HG03196 (cell line): ENCODE measurements around the gene LNX2.
A peak's percentile ranks its signal among the peaks of the same experiment; 100 is the strongest.

Experiments
- ATAC-seq: cut with Tn5 transposase; IDR thresholded peaks from one replicate; pipeline ENCODE4 v1.9.1; 2021; ENCODE audit not compliant: unreplicated experiment

LNX2 gene

DNA sequence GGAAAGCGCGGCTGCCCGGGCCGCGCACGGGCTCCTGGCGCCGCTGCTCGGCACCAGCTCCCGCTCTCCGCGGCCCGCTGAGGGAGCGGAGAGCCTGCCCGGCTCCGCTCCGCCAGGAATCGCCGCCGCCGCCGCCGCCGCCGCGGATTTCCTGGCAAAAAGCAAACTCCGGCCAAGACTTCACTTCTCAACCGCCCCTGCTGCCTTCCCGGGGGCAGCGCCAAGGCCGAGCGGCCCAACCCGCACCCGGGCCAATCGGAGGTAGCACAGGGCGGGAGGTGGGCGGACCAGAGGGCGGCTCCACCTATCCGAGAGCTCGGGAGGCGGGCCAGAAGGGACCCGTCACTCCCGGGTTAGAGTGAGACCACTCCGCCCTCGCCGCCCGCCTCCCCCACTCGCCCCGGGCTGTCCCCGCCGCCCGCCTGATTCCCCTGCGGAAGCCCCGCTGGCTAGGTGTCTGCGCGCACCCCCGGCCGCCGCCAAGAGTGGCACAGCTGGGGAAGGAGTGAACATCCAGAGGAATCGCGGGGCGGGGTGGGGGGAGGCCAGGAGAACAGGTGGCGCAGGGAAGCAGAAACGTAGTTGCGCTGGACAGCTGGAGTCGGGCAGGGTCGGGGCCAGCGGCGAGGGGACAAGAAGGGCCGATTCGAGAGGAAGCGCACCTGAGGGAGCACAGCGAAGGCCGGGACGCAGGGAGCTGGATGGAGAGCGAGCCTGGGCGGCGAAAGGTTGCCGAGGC lies at the start of gene LNX2:
Gene LNX2 (minus strand): TSS at position 153 of the 739 bp plus-strand sequence. CDS start 38,826 bp downstream, outside the sequence.
- peak; percentile 90 for ATAC-seq

GRCh38 chr13:27667946-27668345 lies 47.6 kb upstream of the LNX2 start:
- ATAC-seq: no peak

- ATAC-seq: no peak
Observed at GRCh38 chr13:27666951-27667350, 46.6 kb upstream of the LNX2 start.

DNA sequence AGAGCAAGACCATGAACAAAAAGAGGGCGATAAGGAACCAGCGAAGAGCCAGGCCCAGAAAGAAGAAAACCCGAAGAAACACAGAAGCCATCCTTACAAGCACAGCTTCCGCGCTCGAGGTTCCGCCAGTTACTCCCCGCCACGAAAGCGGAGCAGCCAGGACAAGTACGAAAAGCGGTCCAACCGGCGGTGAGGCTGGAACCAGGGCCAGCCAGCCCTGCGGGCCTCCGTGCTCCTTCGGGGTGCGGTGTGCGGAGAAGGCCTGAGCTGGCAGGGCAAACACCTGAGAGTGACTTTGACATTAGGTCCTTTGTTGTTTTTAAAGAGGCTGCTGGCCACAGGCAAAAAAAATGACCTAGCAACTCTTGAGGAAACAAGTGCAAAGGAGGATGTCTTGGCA lies 45.4 kb upstream of the LNX2 start:
- ATAC-seq: no peak

DNA sequence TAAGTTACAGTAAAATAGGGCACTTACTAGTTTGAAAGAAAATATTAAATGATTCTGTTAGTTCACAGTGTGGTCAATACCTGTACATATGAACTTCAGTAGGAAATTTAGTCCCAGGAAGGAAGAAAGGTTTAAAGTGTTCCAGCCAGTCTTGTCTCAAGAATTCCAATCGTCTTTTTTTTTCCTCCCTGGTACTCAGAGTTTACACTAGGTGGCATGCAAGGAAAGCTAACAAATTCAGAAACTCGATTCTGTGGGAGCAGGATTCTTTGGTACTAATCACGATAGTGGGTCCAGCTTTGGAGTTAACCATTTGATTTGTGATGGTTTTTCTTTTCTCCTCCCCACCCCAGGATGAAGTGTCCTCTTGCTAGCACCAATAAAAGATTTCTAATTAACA lies 45.0 kb upstream of the LNX2 start:
- ATAC-seq: no peak

DNA sequence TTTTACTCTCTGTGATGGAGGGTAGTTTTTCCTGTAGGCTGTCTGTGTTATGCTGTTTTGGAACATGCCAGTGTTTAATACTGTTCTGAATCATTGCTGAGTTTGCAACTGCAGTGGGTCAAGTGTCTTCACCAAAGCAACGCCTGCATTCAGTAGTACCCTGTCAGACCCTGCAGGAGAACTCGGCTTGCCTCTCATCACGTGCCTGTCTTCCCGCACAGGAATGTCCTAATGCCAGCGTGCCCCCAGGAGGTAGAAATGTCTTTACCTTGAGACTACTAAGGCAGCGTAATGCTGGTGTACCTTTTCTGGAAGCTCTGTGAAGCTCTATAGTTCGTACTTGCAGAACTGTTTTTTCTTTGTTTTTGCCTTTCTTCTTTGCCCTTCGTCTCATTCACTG lies 43.6 kb upstream of the LNX2 start:
- no peak for ATAC-seq

DNA sequence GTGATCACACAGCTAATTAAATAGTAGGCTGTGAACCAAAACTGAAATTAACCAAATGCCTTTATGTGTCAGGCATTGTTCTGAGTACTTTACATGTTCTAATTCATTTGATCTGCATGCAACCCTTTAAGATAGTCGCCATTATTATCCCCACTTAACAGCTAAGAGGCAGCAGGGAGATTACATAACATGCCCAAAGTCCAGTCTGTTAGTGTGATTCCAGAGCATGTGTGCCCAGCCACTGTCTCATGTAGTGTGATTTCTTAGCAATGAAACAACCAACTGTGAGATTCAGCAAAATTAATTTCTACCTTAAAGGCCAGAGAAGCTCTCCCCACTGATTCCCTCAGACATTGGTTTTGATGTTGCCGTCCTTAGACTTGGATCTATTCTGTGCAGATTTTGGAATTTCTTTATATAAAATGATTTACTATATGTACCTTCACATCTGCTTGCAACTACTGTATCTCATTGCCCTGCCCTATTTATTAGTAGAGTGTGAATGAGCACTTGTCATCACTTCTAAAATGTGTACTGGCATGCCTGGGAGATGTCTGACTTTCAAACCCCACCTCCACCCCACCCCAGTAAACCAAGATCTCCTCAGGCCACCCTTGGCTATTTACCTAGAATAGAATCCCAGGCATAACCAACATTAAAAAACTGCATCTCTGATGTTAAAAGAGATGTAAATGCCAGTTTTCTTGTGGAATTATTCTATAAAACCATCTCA lies 42.6 kb upstream of the LNX2 start:
- no peak for ATAC-seq

DNA sequence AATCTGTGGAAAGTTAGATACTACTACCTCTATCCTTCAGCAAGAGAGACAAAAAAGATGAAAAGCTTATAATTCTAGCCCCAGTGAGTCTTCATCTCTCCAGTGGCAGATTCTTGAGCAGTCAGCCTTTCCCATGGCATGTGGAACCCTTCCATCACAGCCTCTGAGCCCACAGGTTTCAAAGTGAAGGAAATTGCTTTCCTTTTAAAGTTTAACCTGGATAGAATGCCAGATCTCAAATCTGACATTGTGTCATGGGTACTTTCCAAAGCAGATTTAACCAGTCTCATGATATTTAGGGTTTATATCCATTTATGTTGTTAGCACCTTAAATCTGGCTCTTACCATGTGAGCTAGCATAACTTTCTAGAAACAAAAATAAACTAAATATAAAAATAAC lies 40.7 kb upstream of the LNX2 start:
- no peak for ATAC-seq

GRCh38 chr13:27660511-27660910 lies 40.2 kb upstream of the LNX2 start:
- no peak for ATAC-seq

- ATAC-seq: no peak
Observed at GRCh38 chr13:27659145-27659865, 39.0 kb upstream of the LNX2 start.

- no peak for ATAC-seq
Observed at GRCh38 chr13:27658546-27658945, 38.2 kb upstream of the LNX2 start.

DNA sequence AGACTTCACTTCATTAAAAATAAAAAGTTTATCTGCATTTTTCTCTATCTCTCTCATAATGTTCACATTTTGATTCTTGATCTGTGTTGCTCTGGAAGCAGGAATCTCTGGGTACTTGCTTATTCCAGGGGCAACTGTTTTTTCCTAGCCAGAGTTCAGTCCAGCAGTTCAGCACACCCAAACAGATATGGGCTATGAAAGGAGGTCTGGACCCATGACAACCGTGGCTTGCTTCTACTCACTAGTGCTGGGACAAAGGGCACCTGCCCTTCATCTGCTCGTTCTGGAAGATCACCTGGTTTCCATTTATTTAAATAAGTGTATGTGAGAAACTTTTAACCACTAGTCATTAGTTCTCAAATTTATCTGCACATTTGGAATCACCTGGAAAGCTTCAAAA lies 37.4 kb upstream of the LNX2 start:
- no peak for ATAC-seq

GRCh38 chr13:27654816-27655215 lies 34.5 kb upstream of the LNX2 start:
- ATAC-seq: no peak

DNA sequence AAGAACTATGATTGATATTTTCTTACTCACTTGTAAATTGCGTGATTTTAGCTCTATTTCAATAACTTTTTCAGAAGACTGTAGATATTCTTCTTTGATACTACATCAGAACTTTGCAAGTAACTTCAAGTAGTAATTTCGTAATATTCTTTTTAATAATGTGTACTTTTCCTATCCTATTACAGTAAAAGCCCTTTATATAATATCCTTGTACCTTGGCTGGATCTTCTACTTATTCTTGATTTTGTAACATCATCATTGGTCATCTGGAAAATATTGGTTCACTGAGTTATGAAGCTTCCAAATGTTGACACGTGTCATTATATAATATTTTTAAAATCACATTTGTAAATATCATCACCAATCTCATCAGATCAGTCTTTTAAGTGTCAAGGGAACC lies 33.7 kb upstream of the LNX2 start:
- ATAC-seq: no peak

DNA sequence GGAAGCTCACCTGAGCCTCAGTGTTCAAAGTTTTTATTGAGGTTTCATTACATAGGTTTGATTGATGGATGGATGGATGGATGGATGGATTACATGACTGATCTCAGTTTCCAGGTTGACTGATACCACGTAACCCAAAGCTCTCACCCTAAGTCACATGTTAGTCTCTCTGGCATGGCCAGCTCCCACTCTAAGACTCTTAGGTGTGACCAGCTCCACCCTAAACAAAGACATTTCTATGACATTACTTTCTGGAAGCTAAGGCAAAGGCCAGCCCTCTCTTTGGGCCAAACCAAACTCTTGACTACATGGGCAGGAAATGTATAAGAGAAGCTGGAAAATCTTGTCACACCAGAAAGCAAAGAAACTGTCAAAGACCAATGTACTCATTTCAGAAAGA lies 30.0 kb upstream of the LNX2 start:
- ATAC-seq: no peak

DNA sequence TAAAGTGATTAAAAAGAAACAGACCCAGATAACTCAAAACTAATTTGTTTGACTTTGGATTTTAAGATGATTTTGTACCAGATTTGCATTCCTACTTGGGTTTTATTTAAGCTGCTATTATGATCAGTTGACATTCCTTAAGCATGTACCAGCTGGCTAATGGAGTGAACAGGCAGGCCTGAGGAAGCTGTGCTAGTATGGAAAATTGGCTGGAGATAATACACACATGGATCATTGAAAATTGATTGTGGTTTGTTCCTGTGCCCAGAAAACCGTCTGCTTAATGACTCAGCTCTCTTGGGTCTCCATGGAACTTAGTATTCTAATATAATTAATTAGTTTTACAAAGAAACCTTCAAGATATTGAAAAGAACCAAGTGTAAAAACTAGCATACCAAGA lies 24.0 kb upstream of the LNX2 start:
- ATAC-seq: no peak

DNA sequence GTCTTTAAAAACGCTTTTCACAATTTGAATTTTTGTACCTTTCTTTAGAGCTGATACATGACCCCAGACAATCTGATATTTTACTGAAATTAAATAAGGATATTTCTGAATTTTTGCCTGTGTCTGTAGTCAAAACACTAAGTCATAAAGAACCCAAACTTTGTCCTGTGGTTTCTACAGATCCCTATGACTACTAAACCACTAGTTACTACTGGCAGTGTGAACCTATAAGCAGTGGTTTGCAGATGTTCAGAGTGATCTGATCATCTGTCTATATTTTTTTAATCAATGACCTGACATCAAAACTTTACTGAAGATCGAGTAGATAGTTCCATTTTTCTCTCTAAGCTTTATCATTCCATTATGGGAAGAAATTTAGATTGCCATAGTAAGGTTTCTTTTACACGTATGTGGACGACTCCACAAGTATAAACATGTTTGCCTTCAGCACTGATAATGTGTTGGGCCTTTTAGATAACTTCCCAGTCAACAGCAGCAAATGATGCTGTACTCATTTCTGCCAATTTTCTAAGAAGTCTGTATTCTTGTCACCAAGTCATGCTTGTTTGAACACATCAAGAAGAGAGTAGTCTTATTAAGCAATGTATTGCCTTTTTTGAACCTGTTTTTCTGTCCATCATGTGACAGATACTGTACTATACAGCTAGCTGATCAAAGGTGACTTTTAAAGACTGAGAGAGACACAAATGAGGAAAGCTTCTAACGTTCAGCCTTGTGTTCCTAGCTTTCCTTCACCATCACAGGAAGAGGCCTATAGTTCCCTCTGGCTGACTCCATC lies 23.2 kb upstream of the LNX2 start:
- no peak for ATAC-seq

GRCh38 chr13:27641711-27642502 lies 21.6 kb upstream of the LNX2 start:
- ATAC-seq: no peak

DNA sequence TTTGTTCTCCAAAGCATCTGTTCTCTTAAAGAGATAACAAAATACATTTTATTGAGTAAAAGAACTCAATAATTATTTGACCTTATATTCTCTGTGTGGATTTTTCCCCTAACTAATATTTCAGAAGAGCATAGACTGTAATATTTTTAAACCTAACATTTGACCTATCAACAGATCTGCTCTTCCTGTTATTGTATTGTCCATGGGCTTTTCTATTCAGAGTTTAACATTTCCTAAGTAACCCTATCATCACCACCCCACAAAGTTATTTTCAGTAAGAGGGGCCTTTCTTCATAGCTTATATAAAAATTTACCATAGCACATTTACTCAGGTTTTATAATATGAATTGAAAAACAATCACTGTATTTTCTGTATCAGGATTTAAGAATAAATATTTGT lies 18.9 kb upstream of the LNX2 start:
- ATAC-seq: no peak

DNA sequence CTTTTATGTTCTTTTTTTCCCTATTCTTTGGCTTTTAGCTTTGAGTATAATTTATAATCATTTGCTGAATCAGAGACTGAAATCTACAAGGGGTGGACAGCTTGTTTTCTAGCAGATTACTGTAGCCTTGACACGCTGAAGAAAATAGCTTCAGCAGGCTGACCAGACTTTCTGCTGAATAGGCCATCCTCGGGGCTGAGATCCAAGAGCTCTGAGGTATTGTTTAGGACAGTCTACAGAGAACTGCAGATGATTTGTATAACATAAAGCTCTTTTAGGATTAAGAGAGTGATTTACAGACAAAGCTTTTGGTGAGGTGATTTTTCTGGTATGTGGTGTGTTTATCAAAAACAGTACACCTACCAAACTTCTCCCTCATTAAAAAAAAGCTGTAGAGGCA lies 18.2 kb upstream of the LNX2 start:
- no peak for ATAC-seq
